ENCODE measurements around the gene SIAH3. TPM values are rescaled to one million over a fixed set of nuclear protein-coding genes. Genes with fewer than 3 reads are reported as not detected.

Gene SIAH3
- total RNA-seq, 1 experiment from 2014 or later: not detected

DNA sequence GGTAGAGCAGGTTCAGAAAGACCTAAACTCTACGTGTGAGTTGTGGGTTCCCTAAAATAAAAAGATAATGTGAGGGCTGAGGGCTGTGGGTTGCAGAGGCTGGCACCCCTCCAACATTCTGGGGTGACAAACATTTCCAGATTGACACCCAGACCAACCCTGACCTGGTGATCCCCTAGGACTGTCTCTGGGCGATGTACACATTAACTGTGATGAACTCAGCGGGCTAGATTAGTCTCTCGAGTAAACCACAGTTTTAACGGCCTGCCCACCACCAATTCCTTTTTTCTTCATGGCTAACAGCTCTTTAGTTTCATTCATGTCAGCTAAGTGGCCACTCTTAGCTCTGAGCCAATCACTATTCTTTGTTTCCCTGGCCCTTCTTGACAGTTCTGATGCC lies 24.8 kb downstream of the SIAH3 start:
- Histone ChIP-seq H4K20me1 (ENCODE audit: control insufficient read depth, insufficient read depth, insufficient read length) (no peaks in the 10 kb centered on the region), H3K79me2 (ENCODE audit: insufficient read depth, low read length) (no peaks in the 10 kb centered on the region; the same call in 1 of the 2 replicates), H3K79me1 (ENCODE audit: insufficient read depth, low read depth, low read length, poor library complexity, severe bottlenecking) (no peaks in the 10 kb centered on the region), H3K27me3 (ENCODE audit: insufficient read depth, low read length) (no peaks in the 10 kb centered on the region), H3K9ac (ENCODE audit: extremely low read depth, insufficient read length, low read length) (no peak overlapping the region), H3K4me2 (ENCODE audit: insufficient read depth, insufficient read length, low read length) (no peak overlapping the region), H3K9me3 (ENCODE audit: control insufficient read depth, low read depth, low read length) (no peaks in the 10 kb centered on the region), H3K23me2 (ENCODE audit: insufficient read length, low read depth, low read length, poor library complexity, severe bottlenecking) (no peaks in the 10 kb centered on the region), H3K18ac (ENCODE audit: insufficient read length, low read depth, low read length) (no peak overlapping the region), H2BK5ac (ENCODE audit: insufficient read length, low read length) (no peak overlapping the region), H2AFZ (ENCODE audit: low read length) (no peak overlapping the region), H2BK12ac (ENCODE audit: insufficient read length, low read depth, low read length) (no peak overlapping the region), H2BK15ac (ENCODE audit: low read depth, low read length) (no peak overlapping the region), H2BK20ac (ENCODE audit: low read depth, low read length, poor library complexity, severe bottlenecking) (no peak overlapping the region), H3K27ac (ENCODE audit: insufficient read length, low read depth, low read length) (no peak overlapping the region), H3K4ac (ENCODE audit: low read depth, low read length) (no peak overlapping the region), H3T11ph (ENCODE audit: low read length) (no peak overlapping the region), H3K4me1 (ENCODE audit: insufficient read depth, low read length) (peaks cover 6% of the 10 kb centered on the region; the same call in 1 of the 2 replicates), H4K8ac (replicated peaks; ENCODE audit: insufficient read length, low read depth, low read length) (no peak overlapping the region), H4K5ac (ENCODE audit: insufficient read length, low read depth, low read length) (no peak overlapping the region), H3K56ac (ENCODE audit: insufficient read length, low read depth, low read length) (no peak overlapping the region), H2BK120ac (ENCODE audit: low read depth, low read length, poor library complexity, severe bottlenecking) (no peak overlapping the region), H2AK5ac (ENCODE audit: insufficient read length, low read length) (no peak overlapping the region), H3K14ac (ENCODE audit: insufficient read depth, low read length) (no peak overlapping the region), H4K91ac (ENCODE audit: insufficient read length, low read depth, low read length) (no peak overlapping the region), H3K23ac (ENCODE audit: insufficient read length, low read depth, low read length) (no peak overlapping the region)
- H3K27ac Mint-ChIP-seq: no peak overlapping the region
- H3K4me1 Mint-ChIP-seq: peaks cover 33 to 37% of the 10 kb centered on the region in 2 experiments
- DNase-seq: no peak
- WGBS (ENCODE audit: extremely low coverage, insufficient read length, low lambda C conversion rate): no CpG with 5 or more reads among the region's 5 CpGs
- H3K27me3 Mint-ChIP-seq (ENCODE audit: low read depth): peaks cover 4% of the 10 kb centered on the region
- no peak for TF ChIP-seq CTCF (conservative IDR thresholded peaks at IDR 0.05)
- H3K36me3 Mint-ChIP-seq (ENCODE audit: insufficient read depth in 1 of 3, low read depth in 3 of 3): no peaks in the 10 kb centered on the region
- H3K4me3 Mint-ChIP-seq: no peak overlapping the region
- H3K9me3 Mint-ChIP-seq: no peaks in the 10 kb centered on the region
